Neural cell (in vitro differentiated cells): ENCODE measurements around the gene SCGB2B2.

Experiments used
- CTCF ChIP-seq: fragments of 450-650 bp; IDR thresholded peaks from 2 replicates; pipeline ENCODE4 v1.5.1; 2014; ENCODE audit warnings: antibody characterized with exemption, mild to moderate bottlenecking, moderate library complexity; ENCODE audit not compliant: poor library complexity, severe bottlenecking
- EZH2 ChIP-seq: fragments of 200-600, 300-800 bp; shearing (Covaris generic), sonication (generic); IDR thresholded peaks from 2 replicates; pipeline ENCODE4 v1.6.1; 2014; ENCODE audit warnings: antibody characterized with exemption, low read length, borderline replicate concordance, mild to moderate bottlenecking; ENCODE audit not compliant: insufficient read depth, poor library complexity, severe bottlenecking
- MXI1 ChIP-seq: fragments of 450-650 bp; conservative IDR thresholded peaks from 2 replicates; pipeline ENCODE4 v1.6.1; 2014; ENCODE audit warnings: antibody characterized with exemption, mild to moderate bottlenecking; ENCODE audit not compliant: poor library complexity, severe bottlenecking
- POLR2AphosphoS5 ChIP-seq: IDR thresholded peaks from 2 replicates; pipeline ENCODE4 v1.6.1; 2012
- RAD21 ChIP-seq: fragments of 450-650 bp; conservative IDR thresholded peaks from 2 replicates; pipeline ENCODE4 v1.6.1; 2014; ENCODE audit warnings: antibody characterized with exemption, mild to moderate bottlenecking, moderate library complexity
- TAF1 ChIP-seq: IDR thresholded peaks from 2 replicates; pipeline ENCODE4 v1.6.1; 2012; ENCODE audit warnings: low read depth
- TF ChIP-seq, protein P1 (sequence below): IDR thresholded peaks from 2 replicates; pipeline ENCODE4 v1.6.1; 2012; ENCODE audit warnings: borderline replicate concordance

DNA sequence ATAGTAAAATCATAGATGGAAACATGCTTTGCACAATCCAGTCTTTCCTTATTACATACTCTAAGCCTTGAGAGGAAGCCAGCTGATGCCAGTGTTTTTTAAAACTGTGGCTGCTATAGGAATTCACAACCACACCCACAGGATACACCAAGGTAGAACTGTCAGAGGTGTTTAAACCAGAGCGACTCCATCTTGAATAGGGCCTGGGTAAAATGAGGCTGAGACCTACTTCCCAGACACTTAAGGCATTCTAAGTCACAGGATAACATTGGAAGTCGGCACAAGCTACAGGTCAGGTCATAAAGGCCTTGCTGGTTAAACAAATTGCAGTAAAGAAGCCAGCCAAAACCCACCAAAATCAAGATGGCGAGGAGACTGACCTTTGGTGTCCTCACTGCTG is 1.7 kb downstream of the SCGB2B2 start:
- TF ChIP-seq CTCF (no peak), POLR2AphosphoS5 (no peak), RAD21 (no peak), MXI1 (no peak), TAF1 (no peak), EZH2 (no peak)
- TF ChIP-seq, protein P1, sequence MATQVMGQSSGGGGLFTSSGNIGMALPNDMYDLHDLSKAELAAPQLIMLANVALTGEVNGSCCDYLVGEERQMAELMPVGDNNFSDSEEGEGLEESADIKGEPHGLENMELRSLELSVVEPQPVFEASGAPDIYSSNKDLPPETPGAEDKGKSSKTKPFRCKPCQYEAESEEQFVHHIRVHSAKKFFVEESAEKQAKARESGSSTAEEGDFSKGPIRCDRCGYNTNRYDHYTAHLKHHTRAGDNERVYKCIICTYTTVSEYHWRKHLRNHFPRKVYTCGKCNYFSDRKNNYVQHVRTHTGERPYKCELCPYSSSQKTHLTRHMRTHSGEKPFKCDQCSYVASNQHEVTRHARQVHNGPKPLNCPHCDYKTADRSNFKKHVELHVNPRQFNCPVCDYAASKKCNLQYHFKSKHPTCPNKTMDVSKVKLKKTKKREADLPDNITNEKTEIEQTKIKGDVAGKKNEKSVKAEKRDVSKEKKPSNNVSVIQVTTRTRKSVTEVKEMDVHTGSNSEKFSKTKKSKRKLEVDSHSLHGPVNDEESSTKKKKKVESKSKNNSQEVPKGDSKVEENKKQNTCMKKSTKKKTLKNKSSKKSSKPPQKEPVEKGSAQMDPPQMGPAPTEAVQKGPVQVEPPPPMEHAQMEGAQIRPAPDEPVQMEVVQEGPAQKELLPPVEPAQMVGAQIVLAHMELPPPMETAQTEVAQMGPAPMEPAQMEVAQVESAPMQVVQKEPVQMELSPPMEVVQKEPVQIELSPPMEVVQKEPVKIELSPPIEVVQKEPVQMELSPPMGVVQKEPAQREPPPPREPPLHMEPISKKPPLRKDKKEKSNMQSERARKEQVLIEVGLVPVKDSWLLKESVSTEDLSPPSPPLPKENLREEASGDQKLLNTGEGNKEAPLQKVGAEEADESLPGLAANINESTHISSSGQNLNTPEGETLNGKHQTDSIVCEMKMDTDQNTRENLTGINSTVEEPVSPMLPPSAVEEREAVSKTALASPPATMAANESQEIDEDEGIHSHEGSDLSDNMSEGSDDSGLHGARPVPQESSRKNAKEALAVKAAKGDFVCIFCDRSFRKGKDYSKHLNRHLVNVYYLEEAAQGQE = no peak
